ENCODE data around the gene REEP5. TPM values are rescaled to one million over a fixed set of nuclear protein-coding genes. Genes with fewer than 3 reads are reported as not detected.

The REEP5 gene
- total and polyA plus RNA-seq, 2 of the 13 experiments (the other 11 are each of a cell fraction or from before 2014, with no cell fraction given), result 49.4 to 239 TPM

DNA sequence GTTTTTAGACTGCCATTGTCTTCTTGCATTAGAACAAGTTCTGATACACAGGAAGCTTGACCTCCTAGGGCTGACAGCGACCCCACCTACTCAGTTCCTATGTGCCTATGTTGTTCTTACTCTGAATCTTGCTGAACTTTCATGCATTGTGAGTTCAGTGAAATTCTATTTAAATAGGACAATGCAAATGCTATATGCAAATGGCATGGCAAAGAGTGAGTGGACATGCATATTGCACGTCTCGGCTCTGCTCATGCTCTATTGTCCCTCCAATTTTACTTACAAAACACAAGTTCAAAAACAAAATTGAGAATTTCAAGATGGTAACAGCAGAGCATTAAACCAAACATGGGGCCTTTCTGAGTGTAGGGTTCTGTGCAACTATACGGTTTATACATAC lies 49.2 kb upstream of the REEP5 start (continued):
- TF ChIP-seq SETDB1 (CRISPR knock-in tag; IDR thresholded peaks at IDR 0.05; ENCODE audit: borderline replicate concordance) (no peak), U2AF2 (IDR thresholded peaks at IDR 0.05; ENCODE audit: low read depth, low read length) (no peak), ZNF543 (CRISPR knock-in tag; IDR thresholded peaks at IDR 0.05) (no peak)
- TF ChIP-seq, protein P1, sequence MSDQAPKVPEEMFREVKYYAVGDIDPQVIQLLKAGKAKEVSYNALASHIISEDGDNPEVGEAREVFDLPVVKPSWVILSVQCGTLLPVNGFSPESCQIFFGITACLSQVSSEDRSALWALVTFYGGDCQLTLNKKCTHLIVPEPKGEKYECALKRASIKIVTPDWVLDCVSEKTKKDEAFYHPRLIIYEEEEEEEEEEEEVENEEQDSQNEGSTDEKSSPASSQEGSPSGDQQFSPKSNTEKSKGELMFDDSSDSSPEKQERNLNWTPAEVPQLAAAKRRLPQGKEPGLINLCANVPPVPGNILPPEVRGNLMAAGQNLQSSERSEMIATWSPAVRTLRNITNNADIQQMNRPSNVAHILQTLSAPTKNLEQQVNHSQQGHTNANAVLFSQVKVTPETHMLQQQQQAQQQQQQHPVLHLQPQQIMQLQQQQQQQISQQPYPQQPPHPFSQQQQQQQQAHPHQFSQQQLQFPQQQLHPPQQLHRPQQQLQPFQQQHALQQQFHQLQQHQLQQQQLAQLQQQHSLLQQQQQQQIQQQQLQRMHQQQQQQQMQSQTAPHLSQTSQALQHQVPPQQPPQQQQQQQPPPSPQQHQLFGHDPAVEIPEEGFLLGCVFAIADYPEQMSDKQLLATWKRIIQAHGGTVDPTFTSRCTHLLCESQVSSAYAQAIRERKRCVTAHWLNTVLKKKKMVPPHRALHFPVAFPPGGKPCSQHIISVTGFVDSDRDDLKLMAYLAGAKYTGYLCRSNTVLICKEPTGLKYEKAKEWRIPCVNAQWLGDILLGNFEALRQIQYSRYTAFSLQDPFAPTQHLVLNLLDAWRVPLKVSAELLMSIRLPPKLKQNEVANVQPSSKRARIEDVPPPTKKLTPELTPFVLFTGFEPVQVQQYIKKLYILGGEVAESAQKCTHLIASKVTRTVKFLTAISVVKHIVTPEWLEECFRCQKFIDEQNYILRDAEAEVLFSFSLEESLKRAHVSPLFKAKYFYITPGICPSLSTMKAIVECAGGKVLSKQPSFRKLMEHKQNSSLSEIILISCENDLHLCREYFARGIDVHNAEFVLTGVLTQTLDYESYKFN (CRISPR knock-in tag; conservative IDR thresholded peaks at IDR 0.05), result no peak

DNA sequence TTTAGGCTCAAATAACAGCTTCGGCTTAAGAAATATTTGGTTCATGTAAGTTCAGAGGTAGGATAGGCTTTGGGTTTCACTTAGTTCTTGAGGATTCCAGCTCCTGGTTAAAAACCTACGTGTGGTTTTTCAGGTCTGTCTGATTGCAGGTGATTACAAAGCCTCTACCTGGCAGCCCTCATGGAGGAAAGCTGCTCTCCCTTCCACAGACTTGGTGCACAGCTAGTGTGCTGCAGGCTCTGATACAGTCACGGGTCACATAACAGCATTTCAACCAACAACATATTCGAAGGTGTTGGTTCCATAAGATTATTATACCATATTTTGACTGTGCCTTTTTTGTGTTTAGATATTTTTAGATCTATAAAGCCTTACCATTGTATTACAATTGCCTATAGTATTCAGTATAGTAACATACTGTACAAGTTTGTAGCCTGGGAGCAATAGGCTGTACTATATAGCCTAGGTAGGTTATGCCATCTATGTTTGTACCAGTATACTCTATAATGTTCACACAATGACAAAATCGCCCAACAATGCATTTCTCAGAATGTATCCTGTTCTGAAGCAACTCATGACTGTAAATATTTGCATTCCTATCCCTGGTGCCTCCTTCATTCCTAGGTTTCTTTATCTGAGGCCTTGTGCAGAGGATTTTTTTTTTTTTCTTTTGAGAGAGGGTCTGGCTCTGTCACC lies 46.5 kb upstream of the REEP5 start:
- 14% methylated on average over 5 of the region's 5 CpGs for WGBS (ENCODE audit: low lambda C conversion rate)
- H3K27me3 ChIP-seq (ENCODE audit: control insufficient read depth in 1 of 2, insufficient read depth in 2 of 2, low read length in 2 of 2), result no peaks in the 10 kb centered on the region
- peak; percentile 93 for DNase-seq (ENCODE audit: low spot score)
- no peak overlapping the region for H2AFZ ChIP-seq (ENCODE audit: low read length)
- BruUV-seq (replicated peaks), result TSS peak; percentile 98
- peak overlapping the region; percentile 44 for H3K9ac ChIP-seq (ENCODE audit: insufficient read depth, low read depth, low read length)
- in situ Hi-C loops (cut with HindIII; ENCODE audit: extremely low pct_ligation_motif_present, low pct_unique_long_range_greater_than_20kb), result no loop called here
- ChIA-PET POLR2A (interaction anchor here (1.2 to 2.7 kb wide), 9 partner anchors 8 to 107 kb away, joined by 3 to 59 read pairs (median 9); partner anchors contain the start of genes DCP2, REEP5 and SRP19), CTCF (ENCODE audit: low intra/inter-chr PET ratio, low total read pairs) (no interaction called here)
- intact Hi-C loops (cut with micrococcal nuclease; ENCODE audit: unreplicated experiment), result loop anchor here (10.0 kb wide), 1 partner anchor 804 kb away; no protein-coding TSS in a partner anchor
- H3K36me3 ChIP-seq (replicated peaks in 1 of 2; ENCODE audit: control insufficient read depth in 1 of 2, insufficient read depth in 2 of 2, low read length in 2 of 2), result no peaks in the 10 kb centered on the region
- peak; percentile 92 for ATAC-seq
- no peaks in the 10 kb centered on the region for H4K20me1 ChIP-seq (ENCODE audit: insufficient read depth, low read length)
- H3K27ac ChIP-seq (ENCODE audit: extremely low read length, insufficient read depth, low read length), result peak overlapping the region; percentile 69
- peak overlapping the region; percentile 64 for H3K4me2 ChIP-seq (ENCODE audit: low read depth, low read length)
- peaks cover 52% of the 10 kb centered on the region for H3K4me1 ChIP-seq (ENCODE audit: insufficient read depth, low read length)
- H3K9me3 ChIP-seq (ENCODE audit: low read length), result no peaks in the 10 kb centered on the region
- peak overlapping the region in 2 of 3 experiments; percentile 1 to 47; a peak in 2 of 6 replicates for H3K4me3 ChIP-seq (replicated peaks in 1 of 3; ENCODE audit: insufficient read depth in 1 of 3, low read depth in 2 of 3, low read length in 3 of 3)
- no peaks in the 10 kb centered on the region for H3K79me2 ChIP-seq (ENCODE audit: insufficient read depth, low read length)
- FAIRE-seq, result peak; percentile 87
- 0 out of 2 replicates have a peak, but pooled peaks have one; percentile 21 for TF ChIP-seq SSRP1 (CRISPR knock-in tag; IDR thresholded peaks at IDR 0.05)
- no peak for TF ChIP-seq ZNF768 (CRISPR knock-in tag; IDR thresholded peaks at IDR 0.05)
- TF ChIP-seq, protein P1 (CRISPR knock-in tag; conservative IDR thresholded peaks at IDR 0.05), result peak; percentile 79
- TF ChIP-seq HIC2 (CRISPR knock-in tag; IDR thresholded peaks at IDR 0.05; ENCODE audit: low read depth), result no peak
- TF ChIP-seq WIZ (CRISPR knock-in tag; IDR thresholded peaks at IDR 0.05), result no peak
- TF ChIP-seq ZFP36L2 (CRISPR knock-in tag; IDR thresholded peaks at IDR 0.05), result no peak
- TF ChIP-seq BCL3 (CRISPR knock-in tag; IDR thresholded peaks at IDR 0.05), result no peak
- no peak for TF ChIP-seq ZNF143 (CRISPR knock-in tag; IDR thresholded peaks at IDR 0.05)
